SIG-M5 treated with dmso at 0.1 percent for 504 hours (cell line): Measurements from ENCODE around the gene ADPRHL1.
A peak's percentile ranks its signal among the peaks of the same experiment; 100 is the strongest.
"Not testable (repeated sequence)": the region's sequence is repeated elsewhere in the genome, so short reads cannot be mapped to it uniquely, and the experiment has no call there.

Experiments used
- DNase-seq: peaks from one replicate; lab custom pipeline; 2025; ENCODE audit not compliant: unreplicated experiment; lab: John Stamatoyannopoulos, UW

Gene ADPRHL1

GRCh38 chr13:113403255-113404104, 49.8 kb downstream of the ADPRHL1 start:
- no peak for DNase-seq

DNA sequence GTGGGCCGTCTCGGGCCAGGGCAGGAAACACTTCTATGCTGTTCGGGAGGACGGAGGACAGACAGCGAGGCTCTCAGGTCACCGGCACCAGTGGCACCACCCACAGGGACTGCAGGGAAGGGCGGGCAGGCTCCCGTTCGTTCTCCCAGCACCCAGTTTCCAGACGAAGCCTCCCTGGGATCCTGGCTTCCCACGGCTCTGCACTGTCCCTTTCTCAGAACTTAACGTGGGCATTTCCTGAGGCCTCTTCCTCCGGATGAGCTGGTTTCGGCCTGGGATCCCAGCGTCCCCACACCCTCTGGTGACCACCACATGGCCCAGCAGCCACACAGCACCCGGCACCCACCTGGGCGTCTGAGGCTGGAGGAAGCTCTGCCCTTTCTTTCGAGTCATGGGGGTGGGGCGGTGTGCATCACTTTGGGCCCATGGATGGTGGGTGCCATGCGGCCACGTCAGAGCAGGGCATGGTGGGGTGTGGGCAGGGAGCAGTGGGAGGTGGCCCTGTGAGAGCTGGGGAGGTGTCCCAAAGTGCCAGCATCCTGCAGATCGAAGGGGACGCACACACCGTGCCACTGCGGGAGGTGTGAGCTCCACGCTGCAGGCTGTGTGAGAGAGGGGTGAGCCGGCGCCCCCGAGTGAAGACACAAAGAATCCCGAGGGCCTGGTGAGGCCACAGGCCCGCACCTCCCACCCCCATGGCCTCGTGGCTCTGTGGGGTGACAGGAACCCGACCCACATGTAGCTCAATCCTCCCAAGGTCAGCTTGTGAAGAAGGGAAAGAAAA, 50.6 kb downstream of the ADPRHL1 start:
- DNase-seq: no peak

- no peak for DNase-seq
Observed at GRCh38 chr13:113401452-113402415, 51.6 kb downstream of the ADPRHL1 start.

- no peak for DNase-seq
Observed at GRCh38 chr13:113400621-113401451, 52.5 kb downstream of the ADPRHL1 start.

GRCh38 chr13:113399755-113400149, 53.5 kb downstream of the ADPRHL1 start:
- DNase-seq: no peak

- no peak for DNase-seq
Observed at GRCh38 chr13:113398963-113399754, 54.1 kb downstream of the ADPRHL1 start.

GRCh38 chr13:113397608-113398425, 55.5 kb downstream of the ADPRHL1 start:
- DNase-seq: no peak

- no peak for DNase-seq
Observed at GRCh38 chr13:113394339-113394640, 59.0 kb downstream of the ADPRHL1 start.

- DNase-seq: peak; percentile 85
Observed at GRCh38 chr13:113393563-113394338, 59.5 kb downstream of the ADPRHL1 start.

- no peak for DNase-seq
Observed at GRCh38 chr13:113393226-113393562, 60.1 kb downstream of the ADPRHL1 start.

DNA sequence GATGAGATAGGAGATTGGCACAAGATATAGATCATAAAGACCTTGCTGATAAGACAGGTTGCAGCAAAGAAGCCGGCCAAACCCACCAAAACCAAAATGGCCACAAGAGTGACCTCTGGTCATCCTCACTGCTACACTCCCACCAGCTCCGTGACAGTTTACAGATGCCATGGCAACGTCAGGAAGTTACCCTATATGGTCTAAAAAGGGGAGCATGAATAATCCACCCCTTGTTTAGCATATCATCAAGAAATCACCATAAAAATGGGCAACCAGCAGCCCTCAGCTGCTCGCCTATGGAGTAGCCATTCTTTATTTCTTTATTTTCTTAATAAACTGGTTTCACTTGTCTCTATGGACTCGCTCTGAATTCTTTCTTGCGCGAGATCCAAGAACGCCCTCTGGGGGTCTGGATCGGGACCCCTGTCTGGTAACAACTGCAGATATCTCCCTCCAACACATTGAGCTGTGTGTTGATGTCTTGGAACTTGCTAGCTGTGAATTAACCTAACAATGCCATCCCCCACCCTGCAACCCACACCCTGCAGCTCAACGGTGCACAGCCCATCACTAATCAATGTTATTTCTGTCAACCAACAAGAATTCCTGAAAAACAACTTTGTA, 62.3 kb downstream of the ADPRHL1 start:
- no peak for DNase-seq

DNA sequence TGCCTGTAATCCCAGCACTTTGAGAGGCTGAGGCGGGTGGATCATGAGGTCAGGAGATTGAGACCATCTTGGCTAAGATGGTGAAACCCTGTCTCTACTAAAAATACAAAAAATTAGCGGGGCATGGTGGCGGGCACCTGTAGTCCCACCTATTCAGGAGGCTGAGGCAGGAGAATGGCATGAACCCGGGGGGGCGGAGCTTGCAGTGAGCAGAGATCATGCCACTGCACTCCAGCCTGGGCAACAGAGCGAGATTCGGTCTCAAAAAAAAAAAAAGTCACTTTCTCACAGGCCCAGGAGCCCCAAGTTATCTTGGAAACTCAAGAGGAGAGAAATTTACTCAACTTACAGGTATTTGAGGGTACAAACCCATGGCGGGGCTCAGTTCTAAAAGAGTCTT, 63.7 kb downstream of the ADPRHL1 start:
- not testable (repeated sequence) for DNase-seq

GRCh38 chr13:113387396-113387795, 65.9 kb downstream of the ADPRHL1 start:
- no peak for DNase-seq

DNA sequence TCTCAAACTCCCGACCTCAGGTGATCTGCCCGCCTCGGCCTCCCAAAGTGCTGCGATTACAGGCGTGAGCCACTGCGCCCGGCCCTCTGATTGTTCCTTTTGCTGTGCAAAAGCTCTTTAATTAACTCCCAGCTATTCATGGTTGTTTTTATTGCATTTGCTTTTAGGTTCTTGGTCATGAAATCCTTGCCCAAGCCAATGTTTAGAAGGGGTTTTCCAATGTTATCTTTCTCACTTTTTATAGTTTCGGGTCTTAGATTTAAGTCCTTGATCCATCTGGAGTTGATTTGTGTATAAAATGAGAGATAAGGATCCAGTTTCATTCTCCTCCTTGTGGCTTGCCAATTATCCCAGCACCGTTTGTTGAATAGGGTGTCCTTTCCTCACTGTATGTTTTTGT, 70.2 kb downstream of the ADPRHL1 start:
- DNase-seq: no peak

- not testable (repeated sequence) for DNase-seq
Observed at GRCh38 chr13:113382542-113382941, 70.7 kb downstream of the ADPRHL1 start.

- no peak for DNase-seq
Observed at GRCh38 chr13:113378825-113379224, 74.5 kb downstream of the ADPRHL1 start.

GRCh38 chr13:113374511-113375175, 78.6 kb downstream of the ADPRHL1 start:
- DNase-seq: no peak
